Activated CD4-positive, alpha-beta T cell treated with anti-CD3 and anti-CD28 coated beads, Interleukin-2, amount 50 U/mL, for 1 hour (primary cell): ENCODE results near the gene DSG3.

Experiments used
- DNase-seq: peaks from one replicate; pipeline ENCODE4 v3.0.0-alpha.2; 2020

The DSG3 gene

GRCh38 chr18:31430554-31430953, 17.0 kb upstream of the DSG3 start:
- no peak for DNase-seq

DNA sequence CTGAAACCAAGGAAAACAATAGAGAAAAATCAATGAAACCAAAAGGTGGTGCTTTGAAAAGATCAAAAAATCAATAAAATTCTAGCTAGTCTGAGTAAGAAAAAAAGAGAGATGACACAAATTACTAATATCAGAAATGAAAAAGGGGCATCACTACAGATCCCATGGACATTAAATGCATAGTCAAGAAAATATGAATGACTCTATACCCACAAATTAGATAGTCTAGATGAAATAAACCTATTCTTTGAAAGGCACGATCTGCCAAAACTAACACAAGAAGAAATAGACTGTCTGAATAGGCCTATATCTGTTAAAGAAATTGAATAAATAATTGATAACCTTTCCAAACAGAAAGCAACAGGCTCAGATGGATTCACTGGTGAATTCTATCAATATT, 15.2 kb upstream of the DSG3 start:
- DNase-seq, result no peak

- no peak for DNase-seq
Observed at GRCh38 chr18:31436825-31437224, 10.7 kb upstream of the DSG3 start.

DNA sequence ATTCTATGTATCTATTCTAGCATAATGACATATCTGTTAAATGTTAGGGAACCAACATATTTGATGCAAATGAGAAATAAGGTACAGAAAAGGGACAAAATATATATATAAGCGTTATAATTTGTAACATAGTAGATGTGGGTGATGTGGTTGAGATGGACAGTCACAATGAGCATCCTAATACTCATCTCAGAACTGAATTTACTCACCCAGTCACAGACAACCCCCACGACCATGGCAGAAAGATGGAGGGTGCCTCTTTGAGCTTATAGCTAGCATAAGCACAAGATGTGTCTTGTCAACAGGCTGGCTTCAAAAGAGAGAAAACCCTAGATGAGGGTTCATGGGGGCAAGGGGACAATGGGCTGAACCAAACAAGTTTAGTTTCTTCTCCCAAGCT, 9.1 kb upstream of the DSG3 start:
- no peak for DNase-seq

DNA sequence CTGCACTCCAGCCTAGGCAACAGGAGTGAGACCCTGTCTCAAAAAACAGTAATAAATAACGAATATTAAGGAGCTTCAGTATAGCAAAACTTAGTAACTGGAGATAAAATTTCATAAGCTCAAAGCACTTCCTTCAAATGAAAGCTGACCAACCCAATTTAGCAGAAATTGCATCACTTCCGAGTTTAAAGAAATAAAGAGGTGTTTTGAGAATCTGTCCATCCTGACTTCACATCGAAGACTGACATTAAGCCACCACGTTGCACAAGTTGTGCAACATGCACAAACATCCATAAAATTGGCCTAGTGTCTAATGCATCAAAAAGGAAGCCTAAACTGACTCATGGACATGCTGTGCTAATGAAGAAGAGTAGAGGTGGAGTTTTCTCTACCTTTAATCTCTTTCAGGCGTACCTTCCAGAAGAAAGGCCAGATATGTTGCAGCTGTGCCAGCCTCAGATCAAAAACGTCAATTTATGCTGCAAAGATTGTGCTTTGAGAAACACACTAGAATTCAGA, 7.7 kb upstream of the DSG3 start:
- no peak for DNase-seq

GRCh38 chr18:31440787-31441186, 6.8 kb upstream of the DSG3 start:
- no peak for DNase-seq

- DNase-seq, result no peak
Observed at GRCh38 chr18:31441493-31441892, 6.0 kb upstream of the DSG3 start.

GRCh38 chr18:31444142-31444541, 3.4 kb upstream of the DSG3 start:
- no peak for DNase-seq

GRCh38 chr18:31445908-31446307, 1.6 kb upstream of the DSG3 start:
- no peak for DNase-seq

- DNase-seq, result no peak
Observed at GRCh38 chr18:31446854-31447253, 687 bp upstream of the DSG3 start.

GRCh38 chr18:31450409-31450808, 2.9 kb downstream of the DSG3 start:
- DNase-seq, result no peak

GRCh38 chr18:31451625-31452024, 4.1 kb downstream of the DSG3 start:
- no peak for DNase-seq

DNA sequence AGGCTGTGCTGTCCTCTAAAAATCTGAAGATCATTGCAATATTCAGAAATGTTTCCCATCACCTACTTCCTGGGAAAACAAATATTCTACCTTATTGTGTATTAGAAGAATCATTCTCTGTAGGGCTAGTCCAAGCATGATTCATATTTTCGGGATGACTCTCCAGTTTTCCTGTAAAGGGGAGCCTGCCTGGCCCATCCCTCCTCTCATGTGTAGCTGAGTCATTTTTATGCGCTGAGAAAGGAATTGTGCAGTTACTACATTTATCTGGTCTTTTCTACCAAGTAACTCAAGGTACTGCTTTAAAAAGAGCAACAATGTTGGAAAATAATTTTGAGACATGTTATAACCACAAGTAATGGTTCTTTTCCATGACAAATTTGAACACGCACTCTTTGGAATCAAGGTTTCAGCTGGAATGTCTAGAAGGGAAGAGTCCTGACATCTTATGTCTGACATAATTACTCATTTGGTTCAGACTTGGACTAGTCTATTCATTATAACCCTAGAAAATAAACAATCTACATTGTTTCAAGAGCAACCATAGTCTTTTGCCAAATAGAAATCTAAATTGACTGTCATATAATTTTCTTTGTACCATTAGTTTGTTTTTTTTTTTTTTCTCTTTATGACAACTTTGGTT, 6.6 kb downstream of the DSG3 start:
- DNase-seq, result no peak

DNA sequence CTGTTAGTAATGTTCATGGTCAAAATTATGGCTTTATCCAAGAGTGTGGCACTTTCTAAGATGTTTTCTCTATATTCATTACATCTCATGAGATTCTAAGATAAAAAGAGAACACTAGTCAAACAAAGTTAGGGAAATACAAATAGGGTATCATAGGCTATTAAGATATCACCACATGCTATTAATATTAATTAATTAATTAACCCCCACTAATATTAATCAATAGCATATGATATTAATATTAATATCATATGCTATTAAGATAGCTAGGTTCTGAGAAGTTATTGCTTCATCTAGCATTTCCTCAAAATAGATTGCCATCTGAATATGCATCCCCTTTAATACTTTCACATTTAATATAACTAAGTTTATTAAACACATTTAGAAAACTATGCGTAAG, 22.1 kb downstream of the DSG3 start:
- no peak for DNase-seq

DNA sequence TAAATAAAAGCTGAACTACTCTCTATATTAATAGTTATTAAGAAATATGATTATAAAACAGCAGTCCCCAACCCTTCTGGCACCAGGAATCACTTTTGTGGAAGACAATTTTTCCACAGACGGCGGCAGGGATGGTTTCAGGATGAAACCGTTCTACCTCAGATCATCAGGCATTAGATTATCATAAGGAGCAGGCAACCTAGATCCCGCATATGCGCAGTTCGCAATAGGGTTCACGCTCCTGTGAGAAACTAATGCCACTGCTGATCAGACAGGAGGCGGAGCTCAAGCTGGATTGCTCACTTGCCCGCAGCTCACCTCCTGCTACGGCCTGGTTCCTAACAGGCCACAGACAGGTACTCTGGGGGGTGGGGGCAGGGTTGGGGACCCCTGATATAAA, 31.1 kb downstream of the DSG3 start:
- no peak for DNase-seq

GRCh38 chr18:31482051-31482450, 34.5 kb downstream of the DSG3 start:
- DNase-seq, result no peak

DNA sequence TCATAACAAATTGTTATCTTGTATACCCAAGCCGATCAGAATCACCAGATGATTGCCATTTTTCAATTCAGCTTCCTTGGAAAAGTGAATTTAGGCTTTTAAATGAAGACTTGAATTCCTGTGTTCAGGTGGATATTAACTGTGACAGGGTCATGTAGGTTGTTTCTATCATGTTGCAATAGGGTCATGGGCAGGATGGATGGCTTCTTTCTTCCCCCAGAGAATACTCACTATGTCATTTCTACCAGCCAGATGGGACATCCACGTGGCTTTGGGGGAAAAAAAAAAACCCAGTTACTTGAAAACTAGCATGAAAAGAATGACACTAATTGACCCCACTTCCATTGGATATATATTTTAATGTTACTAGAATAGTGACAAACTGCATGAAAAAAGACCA, 35.9 kb downstream of the DSG3 start:
- no peak for DNase-seq

DNA sequence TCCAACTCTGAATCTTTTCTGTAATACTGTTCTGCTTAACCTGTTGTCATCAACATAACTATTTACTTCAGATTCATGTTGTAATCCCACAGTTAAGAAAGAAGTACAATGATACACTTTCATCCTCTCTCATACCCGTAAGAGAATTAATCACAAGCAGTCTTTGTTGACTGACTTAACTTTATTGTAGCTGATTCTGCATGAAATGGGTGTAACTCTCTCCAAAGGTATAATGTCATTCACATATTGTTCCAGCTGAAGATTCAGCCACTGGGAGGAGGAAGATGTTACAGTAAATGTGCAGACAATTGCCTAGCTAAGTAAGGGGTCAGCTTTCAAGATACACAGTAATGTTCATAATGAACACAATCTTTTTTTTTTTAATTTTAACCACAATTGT, 36.9 kb downstream of the DSG3 start:
- DNase-seq, result no peak

- DNase-seq, result no peak
Observed at GRCh38 chr18:31486165-31486564, 38.6 kb downstream of the DSG3 start.

DNA sequence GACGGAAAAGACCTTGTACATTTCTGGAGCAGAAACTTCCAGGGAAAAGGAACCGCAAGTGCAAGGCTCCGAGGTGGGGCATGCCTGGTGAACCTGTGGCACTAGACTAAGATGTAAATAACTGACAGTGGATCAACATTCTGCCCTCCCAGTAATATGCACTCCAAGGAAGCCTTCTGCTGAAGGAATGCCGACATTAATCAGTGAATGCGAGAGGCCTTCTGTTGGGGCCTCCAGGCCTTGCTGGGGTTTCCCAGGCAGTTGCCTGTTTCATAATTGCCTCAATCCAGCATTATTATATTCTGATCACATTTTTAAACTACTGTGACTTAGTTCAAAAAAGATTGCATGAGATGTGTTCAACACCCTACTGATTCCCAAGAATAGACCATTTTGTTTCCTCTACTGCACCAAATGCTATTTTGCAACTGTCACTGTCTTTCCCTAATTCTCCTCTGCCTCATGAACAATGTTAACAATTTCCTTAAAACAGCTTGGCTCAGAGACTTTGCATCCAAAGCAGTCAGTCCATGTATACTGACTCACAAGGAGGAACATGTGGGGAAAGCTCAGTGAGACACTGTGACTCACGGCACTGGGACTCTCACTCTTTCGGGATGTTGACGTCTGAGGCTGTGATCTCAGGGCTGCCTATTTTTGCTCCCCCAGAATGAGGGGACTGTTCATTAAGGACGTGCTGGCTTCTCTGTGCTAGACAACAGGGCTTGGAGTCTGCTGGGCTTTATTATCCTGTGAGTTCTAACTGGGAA, 39.9 kb downstream of the DSG3 start:
- no peak for DNase-seq

GRCh38 chr18:31489311-31489710, 41.8 kb downstream of the DSG3 start:
- DNase-seq, result no peak

GRCh38 chr18:31490387-31490786, 42.8 kb downstream of the DSG3 start:
- DNase-seq, result no peak

DNA sequence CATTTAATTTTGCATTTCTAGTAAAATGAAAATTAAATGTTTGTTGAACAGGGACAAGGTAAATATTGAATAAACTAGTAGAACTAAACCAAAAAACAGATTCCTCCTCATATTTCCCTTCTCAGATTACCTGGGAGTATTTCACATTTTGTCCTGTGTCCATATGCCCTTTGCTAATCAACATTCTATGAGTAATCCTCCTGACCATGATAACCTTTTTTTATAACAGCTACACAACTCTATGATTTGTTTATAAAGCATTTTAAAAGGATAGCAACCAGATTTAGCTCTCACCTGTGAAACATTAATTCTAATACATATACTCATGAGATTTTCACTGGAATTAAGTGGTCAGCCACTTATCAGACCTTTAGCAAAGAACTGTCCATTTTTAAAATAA, 43.3 kb downstream of the DSG3 start:
- no peak for DNase-seq

GRCh38 chr18:31491586-31491985, 44.0 kb downstream of the DSG3 start:
- no peak for DNase-seq

DNA sequence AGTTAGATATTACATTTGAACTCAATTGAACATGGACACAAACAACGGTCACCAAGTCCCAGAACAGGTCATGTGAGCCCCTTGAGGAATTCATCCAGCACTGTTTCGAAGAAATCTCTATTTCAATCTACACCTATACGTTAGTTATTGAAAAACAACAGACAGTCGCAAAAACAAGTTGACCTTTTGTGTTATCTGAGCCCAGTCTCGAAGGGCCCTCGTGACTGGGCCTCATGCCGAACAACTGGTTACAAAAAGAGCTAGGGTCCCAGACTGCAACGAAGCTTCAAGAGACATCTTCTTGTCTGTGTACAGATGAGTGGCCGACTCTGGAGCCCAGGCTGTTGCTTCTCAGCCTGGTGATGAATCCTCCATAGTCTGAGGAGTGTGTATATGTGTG, 45.1 kb downstream of the DSG3 start:
- no peak for DNase-seq
